H1 (cell line): ENCODE measurements around the gene PLIN1. TPM values are rescaled to one million over a fixed set of nuclear protein-coding genes. Genes with fewer than 3 reads are reported as not detected.

ENCODE experiments used
- CTCF ChIA-PET: fragments of 300-600 bp; sonication (Branson Sonifier 250); formaldehyde crosslinking; loops from one replicate; lab custom pipeline; 2021; ENCODE audit not compliant: partially characterized antibody; lab: Charles Lee
- POLR2A ChIA-PET: fragments of 300-600 bp; sonication (Branson Sonifier 250); formaldehyde crosslinking; loops from one replicate; lab custom pipeline; 2021; ENCODE audit warnings: inconsistent platforms; ENCODE audit not compliant: partially characterized antibody; lab: Charles Lee
- DNase-seq, 2 experiments: peaks; one replicate each; pipeline versions ENCODE4 v3.0.0 to v3.0.0-alpha.2; 2010 to 2022; ENCODE audit warnings: low spot score in 2 of 2, low read depth in 1 of 2, mixed read lengths in 1 of 2
- FAIRE-seq: peaks from 2 replicates; lab custom pipeline; 2011; peaks lifted over from hg19 to GRCh38; lab: Jason Lieb, UNC
- H2AFZ ChIP-seq: 2 replicates; pipeline ENCODE4 v1.8.1; 2012; ENCODE audit warnings: low read length, inconsistent platforms
- H2AK5ac ChIP-seq: 2 replicates; pipeline ENCODE4 v1.6.1; 2013; ENCODE audit warnings: low read depth, low read length
- H2BK120ac ChIP-seq: replicated peaks from 2 replicates; pipeline ENCODE3; 2013; ENCODE audit warnings: low read depth, low read length, inconsistent platforms
- H2BK12ac ChIP-seq: 2 replicates; pipeline ENCODE4 v1.6.1; 2013; ENCODE audit warnings: low read depth, low read length
- H2BK15ac ChIP-seq: 2 replicates; pipeline ENCODE4 v1.6.1; 2013; ENCODE audit warnings: low read length
- H2BK20ac ChIP-seq: 2 replicates; pipeline ENCODE4 v1.6.1; 2013; ENCODE audit warnings: low read length
- H2BK5ac ChIP-seq: 2 replicates; pipeline ENCODE4 v1.6.1; 2013; ENCODE audit warnings: low read depth, low read length
- H3K14ac ChIP-seq: 2 replicates; pipeline ENCODE4 v1.6.1; 2013; ENCODE audit warnings: inconsistent platforms; ENCODE audit not compliant: insufficient read length
- H3K18ac ChIP-seq: 2 replicates; pipeline ENCODE4 v1.6.1; 2013; ENCODE audit warnings: low read length; ENCODE audit errors: extremely low read depth
- H3K23ac ChIP-seq: 2 replicates; pipeline ENCODE4 v1.6.1; 2013; ENCODE audit warnings: inconsistent platforms; ENCODE audit not compliant: insufficient read length
- H3K23me2 ChIP-seq: 2 replicates; pipeline ENCODE4 v1.6.1; 2013; ENCODE audit warnings: low read depth, low read length
- H3K27ac ChIP-seq: 2 replicates; pipeline ENCODE4 v1.6.1; 2011; ENCODE audit warnings: low read depth, low read length, inconsistent platforms
- H3K27me3 ChIP-seq, 4 experiments: replicated peaks in 1 of 4; 1 replicate in 1 of 4; 2 replicates in 3 of 4; pipeline versions ENCODE4 v1.6.1 to v1.8.1; 2011 to 2013; ENCODE audit warnings: low read length in 3 of 4, mild to moderate bottlenecking in 3 of 4, inconsistent platforms in 2 of 4, mixed read lengths in 2 of 4, moderate library complexity in 1 of 4; ENCODE audit not compliant: control insufficient read depth in 3 of 4, insufficient read depth in 3 of 4; ENCODE audit errors: extremely low read depth in 1 of 4
- H3K36me3 ChIP-seq, 4 experiments: 2 replicates each; pipeline versions ENCODE4 v1.6.1 to v1.8.1; 2011 to 2013; ENCODE audit warnings: mild to moderate bottlenecking in 4 of 4, low read length in 3 of 4, moderate library complexity in 2 of 4, control low read depth in 1 of 4, inconsistent platforms in 1 of 4; ENCODE audit not compliant: insufficient read depth in 4 of 4, control insufficient read depth in 2 of 4
- H3K4ac ChIP-seq: replicated peaks from 2 replicates; pipeline ENCODE3; 2013; ENCODE audit warnings: low read length, low read depth, mixed read lengths, inconsistent platforms; ENCODE audit not compliant: insufficient read length
- H3K4me1 ChIP-seq, 4 experiments: replicated peaks in 1 of 4; 1 replicate in 1 of 4; 2 replicates in 3 of 4; pipeline versions ENCODE4 v1.6.1 to v1.8.1; 2011 to 2013; ENCODE audit warnings: low read length in 3 of 4, inconsistent platforms in 2 of 4, mixed read lengths in 1 of 4; ENCODE audit not compliant: insufficient read depth in 4 of 4, control insufficient read depth in 3 of 4
- H3K4me2 ChIP-seq, 2 experiments: 2 replicates each; pipeline versions ENCODE4 v1.6.1 to v1.8.1; 2011 to 2013; ENCODE audit warnings: low read depth in 2 of 2, low read length in 2 of 2, control low read depth in 1 of 2, inconsistent platforms in 1 of 2, mild to moderate bottlenecking in 1 of 2; ENCODE audit not compliant: insufficient read depth in 1 of 2
- H3K4me3 ChIP-seq, 4 experiments: fragments of 200-600, 300-600 bp in 1 of 4; sonication (generic), shearing (Covaris generic), sonication (Bioruptor Twin) in 1 of 4; 2 replicates each; pipeline versions ENCODE4 v1.5.1 to v1.8.1; 2011 to 2016; ENCODE audit warnings: low read length in 4 of 4, low read depth in 3 of 4, control low read depth in 2 of 4, inconsistent platforms in 2 of 4, mild to moderate bottlenecking in 2 of 4, mixed read lengths in 1 of 4, moderate library complexity in 1 of 4; ENCODE audit not compliant: insufficient read depth in 2 of 4; ENCODE audit errors: extremely low read depth in 1 of 4
- H3K56ac ChIP-seq: replicated peaks from 2 replicates; pipeline ENCODE3; 2013; ENCODE audit warnings: low read depth, mild to moderate bottlenecking, mixed read lengths, low read length, inconsistent platforms; ENCODE audit not compliant: insufficient read length
- H3K79me1 ChIP-seq: 2 replicates; pipeline ENCODE4 v1.6.1; 2013; ENCODE audit warnings: low read depth, low read length, control low read depth
- H3K79me2 ChIP-seq, 2 experiments: 2 replicates each; pipeline versions ENCODE4 v1.6.1 to v1.8.1; 2012 to 2013; ENCODE audit warnings: low read length in 2 of 2, mild to moderate bottlenecking in 2 of 2, inconsistent platforms in 1 of 2; ENCODE audit not compliant: insufficient read depth in 2 of 2, control insufficient read depth in 1 of 2
- H3K9ac ChIP-seq, 4 experiments: replicated peaks in 1 of 4; 1 replicate in 1 of 4; 2 replicates in 3 of 4; pipeline versions ENCODE4 v1.6.1 to v1.8.1; 2011 to 2013; ENCODE audit warnings: low read depth in 3 of 4, low read length in 3 of 4, control low read depth in 2 of 4, mild to moderate bottlenecking in 2 of 4, moderate library complexity in 2 of 4, inconsistent platforms in 1 of 4; ENCODE audit errors: extremely low read depth in 1 of 4
- H3K9me3 ChIP-seq, 2 experiments: 2 replicates each; pipeline versions ENCODE4 v1.6.1 to v1.8.1; 2012 to 2013; ENCODE audit warnings: mild to moderate bottlenecking in 2 of 2, moderate library complexity in 2 of 2, control low read depth in 1 of 2, inconsistent platforms in 1 of 2, low read depth in 1 of 2, low read length in 1 of 2, mixed read lengths in 1 of 2; ENCODE audit not compliant: insufficient read depth in 2 of 2
- H4K20me1 ChIP-seq, 2 experiments: replicated peaks in 1 of 2; 2 replicates each; pipeline versions ENCODE3 to v1.8.1; 2011 to 2013; ENCODE audit warnings: inconsistent platforms in 2 of 2, low read length in 2 of 2, mild to moderate bottlenecking in 1 of 2; ENCODE audit not compliant: insufficient read depth in 2 of 2, control insufficient read depth in 1 of 2
- H4K5ac ChIP-seq: 2 replicates; pipeline ENCODE4 v1.6.1; 2013; ENCODE audit warnings: low read length, low read depth, mixed read lengths, inconsistent platforms; ENCODE audit not compliant: insufficient read length
- H4K8ac ChIP-seq: 2 replicates; pipeline ENCODE4 v1.8.0; 2013; ENCODE audit warnings: mild to moderate bottlenecking, moderate library complexity, low read length, inconsistent platforms; ENCODE audit not compliant: insufficient read depth; ENCODE audit errors: extremely low read depth
- H4K91ac ChIP-seq: replicated peaks from 2 replicates; pipeline ENCODE3; 2013; ENCODE audit warnings: low read length, mixed read lengths, inconsistent platforms; ENCODE audit not compliant: insufficient read length
- CBX5 ChIP-seq: fragments of 300-800, 300-1000 bp; sonication (generic); IDR thresholded peaks from 2 replicates; pipeline ENCODE4 v1.7.1; 2016; ENCODE audit warnings: antibody characterized with exemption, low read length, low read depth
- CBX8 ChIP-seq: fragments of 300-800, 300-1000 bp; sonication (generic); IDR thresholded peaks from 2 replicates; pipeline ENCODE4 v1.7.1; 2016; ENCODE audit warnings: low read depth, low read length, borderline replicate concordance
- WGBS, 2 experiments: shearing (Covaris generic) in 1 of 2; methylation state at CpG; one replicate each; pipeline versions ENCODE4 v1.1.6 to v1.1.7; 2013 to 2015; ENCODE audit warnings: low lambda C conversion rate in 2 of 2, mixed read lengths in 2 of 2, inconsistent platforms in 1 of 2, low coverage in 1 of 2, missing lambda C conversion rate in 1 of 2; ENCODE audit not compliant: insufficient replicate concordance in 2 of 2, insufficient coverage in 1 of 2, insufficient read length in 1 of 2; ENCODE audit errors: extremely low coverage in 1 of 2, missing lambda C conversion rate in 1 of 2; 5-methylcytosine and 5-hydroxymethylcytosine counted together
- polyA plus RNA-seq, 7 experiments: library from polyadenylated mRNA; depleted of rRNA in 3 of 7; stranded (reverse) in 5 of 7; unstranded in 2 of 7; fragments of >200 nt in 5 of 7; fragments of 200-250 nt in 2 of 7; gene quantifications; 1 replicate in 5 of 7; 2 replicates in 1 of 7; 4 replicates in 1 of 7; pipeline versions ENCODE4 v1.2.1 to v1.2.3, GENCODE V29; 2011 to 2013; ENCODE audit warnings: missing spikeins in 2 of 7, mixed read lengths in 2 of 7
- total RNA-seq: library from RNA; stranded (reverse); fragmentation: NEBNext Ultra II Directional; extraction: Animal tissue kit (Norgen Biotek cat#: 25700); gene quantifications from 2 replicates; pipeline ENCODE4 v1.2.1, GENCODE V29; 2021

The PLIN1 gene
- total and polyA plus RNA-seq, 2 of the 8 experiments (the other 6 are each of a cell fraction or from before 2014, with no cell fraction given) = 0.33 TPM; not detected in 1

GRCh38 chr15:89667706-89667960 lies 11.5 kb downstream of the PLIN1 start:
- H3K79me1 ChIP-seq = no peaks in the 10 kb centered on the region
- no peak overlapping the region for H3K14ac ChIP-seq
- DNase-seq (no peak), FAIRE-seq (no peak)
- POLR2A ChIA-PET = no interaction called here
- H3K4me1 ChIP-seq = peaks cover 0 to 11% (median 7%) of the 10 kb centered on the region in 4 experiments; a peak in 6 of 7 replicates
- no peak overlapping the region for H3K9ac ChIP-seq
- H3K9me3 ChIP-seq = no peaks in the 10 kb centered on the region
- H3K79me2 ChIP-seq = no peaks in the 10 kb centered on the region
- H2AK5ac ChIP-seq = no peak overlapping the region
- H3K18ac ChIP-seq = no peak overlapping the region
- no peak overlapping the region for H2BK5ac ChIP-seq
- H2BK20ac ChIP-seq = no peak overlapping the region
- H2AFZ ChIP-seq = no peak overlapping the region
- H2BK12ac ChIP-seq = no peak overlapping the region
- no peak overlapping the region for H4K5ac ChIP-seq
- no peak overlapping the region for H2BK120ac ChIP-seq
- WGBS, 2 experiments = 90% methylated on average over 5 of the region's 7 CpGs; no CpG with 5 or more reads in 1 of the 2 experiments
- no peak overlapping the region for H3K56ac ChIP-seq
- no peaks in the 10 kb centered on the region; the same call in 1 of the 2 replicates for H3K23me2 ChIP-seq
- H4K8ac ChIP-seq = no peak overlapping the region
- H3K27me3 ChIP-seq = peaks cover 0 to 20% (median 12%) of the 10 kb centered on the region in 4 experiments; a peak in 5 of 7 replicates
- no peak overlapping the region for H4K91ac ChIP-seq
- CTCF ChIA-PET = interaction anchor here (0.9 to 1.3 kb wide), 5 partner anchors 10 to 207 kb away, joined by 3 read pairs; no protein-coding TSS in a partner anchor
- no peak overlapping the region for H3K4me3 ChIP-seq
- no peak overlapping the region for H3K23ac ChIP-seq
- H3K4me2 ChIP-seq = no peak overlapping the region
- H3K4ac ChIP-seq = no peak overlapping the region
- no peaks in the 10 kb centered on the region for H4K20me1 ChIP-seq
- H3K36me3 ChIP-seq = no peaks in the 10 kb centered on the region
- H2BK15ac ChIP-seq = no peak overlapping the region
- H3K27ac ChIP-seq = no peak overlapping the region
- TF ChIP-seq CBX8 (no peak), CBX5 (no peak)
